ENCODE results near the gene PRR3. TPM values are rescaled to one million over a fixed set of nuclear protein-coding genes. Genes with fewer than 3 reads are reported as not detected.
A peak's percentile ranks its signal among the peaks of the same experiment; 100 is the strongest.
"Not testable (repeated sequence)": the region's sequence is repeated elsewhere in the genome, so short reads cannot be mapped to it uniquely, and the experiment has no call there.

The PRR3 gene
- total RNA-seq, 1 donor from 2014 or later: 41.4 TPM

DNA sequence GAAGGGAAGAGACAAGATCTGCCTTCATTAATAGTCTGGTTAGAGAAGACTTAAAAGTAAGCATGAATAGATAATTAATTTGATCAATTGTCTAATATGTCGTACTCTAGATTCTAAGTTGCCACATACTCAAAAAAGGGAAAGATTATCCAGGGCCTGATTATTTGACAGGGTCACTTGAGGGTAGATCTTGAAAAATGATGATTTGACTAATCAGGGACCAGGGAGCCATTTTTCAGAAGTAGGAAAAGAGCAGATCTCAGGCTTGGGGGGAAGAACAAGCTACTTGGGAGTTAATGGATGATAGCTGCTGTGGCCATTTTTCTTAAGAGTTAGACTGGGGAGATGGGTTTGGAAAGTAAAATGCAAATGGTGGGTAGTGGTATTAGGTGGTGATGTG is 35.2 kb downstream of the PRR3 start:
- peaks cover 22% of the 10 kb centered on the region for H3K36me3 Mint-ChIP-seq (ENCODE audit: low read depth)
- H3K4me1 Mint-ChIP-seq: peaks cover 3% of the 10 kb centered on the region
- H3K27ac Mint-ChIP-seq (ENCODE audit: unreplicated experiment): no peak overlapping the region
- no peaks in the 10 kb centered on the region for H3K9me3 Mint-ChIP-seq
- TF ChIP-seq, protein P1, sequence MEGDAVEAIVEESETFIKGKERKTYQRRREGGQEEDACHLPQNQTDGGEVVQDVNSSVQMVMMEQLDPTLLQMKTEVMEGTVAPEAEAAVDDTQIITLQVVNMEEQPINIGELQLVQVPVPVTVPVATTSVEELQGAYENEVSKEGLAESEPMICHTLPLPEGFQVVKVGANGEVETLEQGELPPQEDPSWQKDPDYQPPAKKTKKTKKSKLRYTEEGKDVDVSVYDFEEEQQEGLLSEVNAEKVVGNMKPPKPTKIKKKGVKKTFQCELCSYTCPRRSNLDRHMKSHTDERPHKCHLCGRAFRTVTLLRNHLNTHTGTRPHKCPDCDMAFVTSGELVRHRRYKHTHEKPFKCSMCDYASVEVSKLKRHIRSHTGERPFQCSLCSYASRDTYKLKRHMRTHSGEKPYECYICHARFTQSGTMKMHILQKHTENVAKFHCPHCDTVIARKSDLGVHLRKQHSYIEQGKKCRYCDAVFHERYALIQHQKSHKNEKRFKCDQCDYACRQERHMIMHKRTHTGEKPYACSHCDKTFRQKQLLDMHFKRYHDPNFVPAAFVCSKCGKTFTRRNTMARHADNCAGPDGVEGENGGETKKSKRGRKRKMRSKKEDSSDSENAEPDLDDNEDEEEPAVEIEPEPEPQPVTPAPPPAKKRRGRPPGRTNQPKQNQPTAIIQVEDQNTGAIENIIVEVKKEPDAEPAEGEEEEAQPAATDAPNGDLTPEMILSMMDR (conservative IDR thresholded peaks at IDR 0.05): no peak
- peaks cover 2% of the 10 kb centered on the region for H3K27me3 Mint-ChIP-seq (ENCODE audit: low read depth)
- no peak for DNase-seq (ENCODE audit: low read depth, low spot score)
- H3K4me3 Mint-ChIP-seq: no peak overlapping the region

DNA sequence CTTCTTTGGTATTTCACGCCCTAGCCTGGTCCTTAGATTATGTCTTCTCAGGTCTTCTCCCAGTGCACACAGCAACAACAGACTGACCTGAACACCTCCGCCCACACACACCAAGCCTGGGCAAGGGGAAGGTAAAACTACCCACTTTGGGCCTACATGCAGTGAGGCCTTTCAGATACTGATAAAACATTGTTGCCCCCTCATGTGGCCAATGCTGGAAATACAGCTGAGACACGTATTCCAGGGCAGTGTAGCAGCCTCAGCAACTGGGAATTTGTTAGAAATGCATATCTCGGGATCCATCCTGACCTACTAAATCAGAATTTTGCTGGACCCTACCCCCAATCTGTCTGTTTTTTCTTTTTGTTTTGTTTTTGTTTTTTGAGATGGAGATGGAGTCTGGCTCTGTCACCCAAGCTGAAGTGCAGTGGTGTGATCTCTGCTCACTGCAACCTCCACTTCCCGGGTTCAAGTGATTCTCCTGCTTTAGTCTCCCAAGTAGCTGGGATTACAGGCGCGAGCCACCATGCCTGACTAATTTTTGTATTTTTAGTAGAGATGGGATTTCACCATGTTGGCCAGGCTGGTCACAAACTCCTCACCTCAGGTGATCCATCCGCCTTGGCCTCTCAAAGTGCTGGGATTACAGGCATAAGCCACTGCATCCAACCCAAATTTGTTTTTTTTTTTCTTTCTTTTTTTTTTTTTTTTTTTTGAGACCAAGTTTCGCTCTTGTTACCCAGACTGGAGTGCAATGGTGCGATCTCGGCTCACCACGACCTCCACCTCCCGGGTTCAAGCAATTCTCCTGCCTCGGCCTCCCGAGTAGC is 40.4 kb downstream of the PRR3 start:
- H3K9me3 Mint-ChIP-seq; H3K27ac Mint-ChIP-seq (ENCODE audit: unreplicated experiment); H3K27me3 Mint-ChIP-seq (ENCODE audit: low read depth); H3K4me1 Mint-ChIP-seq: not testable (repeated sequence)
- Mint-ChIP-seq H3K36me3 (ENCODE audit: low read depth) (peaks cover 15% of the 10 kb centered on the region), H3K4me3 (peak overlapping the region; percentile 61)
- DNase-seq (ENCODE audit: low read depth, low spot score): peak; percentile 91
- TF ChIP-seq, protein P1 (conservative IDR thresholded peaks at IDR 0.05): peak; percentile 80

DNA sequence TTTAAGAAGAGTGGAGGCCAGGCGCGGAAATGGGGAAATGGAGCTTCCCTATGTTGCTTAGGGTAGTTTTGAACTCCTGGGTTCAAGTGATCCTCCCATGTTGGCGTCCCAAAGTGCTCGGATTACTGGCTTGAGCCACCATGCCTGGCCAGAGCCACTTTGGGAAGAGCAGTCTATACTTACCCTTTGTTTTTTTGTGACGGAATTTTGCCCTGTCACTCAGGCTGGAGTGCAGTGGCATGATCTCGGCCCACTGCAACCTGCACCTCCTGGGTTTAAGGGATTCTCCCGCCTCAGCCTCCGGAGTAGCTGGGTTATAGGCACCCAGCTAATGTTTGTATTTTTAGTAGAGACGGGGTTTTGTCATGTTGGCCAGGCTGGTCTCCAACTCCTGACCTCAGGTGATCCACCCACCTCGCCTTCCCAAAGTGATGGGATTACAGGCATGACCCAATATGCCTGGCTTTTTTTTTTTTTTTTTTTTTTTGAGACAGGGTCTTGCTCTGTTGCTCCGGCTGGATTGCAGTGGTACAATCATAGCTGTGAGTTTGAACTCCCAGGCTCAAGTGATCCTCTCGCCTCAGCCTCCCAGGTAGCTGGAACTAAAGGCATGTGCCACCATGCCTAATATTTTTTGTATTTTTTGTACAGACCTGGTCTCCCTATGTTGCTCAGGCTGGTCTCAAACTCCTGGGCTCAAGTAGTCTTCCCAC is 42.0 kb downstream of the PRR3 start:
- no peak overlapping the region for H3K4me3 Mint-ChIP-seq
- no peak for DNase-seq (ENCODE audit: low read depth, low spot score)
- peaks cover 5% of the 10 kb centered on the region for H3K27me3 Mint-ChIP-seq (ENCODE audit: low read depth)
- H3K4me1 Mint-ChIP-seq: peaks cover 5% of the 10 kb centered on the region
- no peaks in the 10 kb centered on the region for H3K9me3 Mint-ChIP-seq
- no peak overlapping the region for H3K27ac Mint-ChIP-seq (ENCODE audit: unreplicated experiment)
- H3K36me3 Mint-ChIP-seq (ENCODE audit: low read depth): peaks cover 29% of the 10 kb centered on the region
- TF ChIP-seq, protein P1 (conservative IDR thresholded peaks at IDR 0.05): no peak

DNA sequence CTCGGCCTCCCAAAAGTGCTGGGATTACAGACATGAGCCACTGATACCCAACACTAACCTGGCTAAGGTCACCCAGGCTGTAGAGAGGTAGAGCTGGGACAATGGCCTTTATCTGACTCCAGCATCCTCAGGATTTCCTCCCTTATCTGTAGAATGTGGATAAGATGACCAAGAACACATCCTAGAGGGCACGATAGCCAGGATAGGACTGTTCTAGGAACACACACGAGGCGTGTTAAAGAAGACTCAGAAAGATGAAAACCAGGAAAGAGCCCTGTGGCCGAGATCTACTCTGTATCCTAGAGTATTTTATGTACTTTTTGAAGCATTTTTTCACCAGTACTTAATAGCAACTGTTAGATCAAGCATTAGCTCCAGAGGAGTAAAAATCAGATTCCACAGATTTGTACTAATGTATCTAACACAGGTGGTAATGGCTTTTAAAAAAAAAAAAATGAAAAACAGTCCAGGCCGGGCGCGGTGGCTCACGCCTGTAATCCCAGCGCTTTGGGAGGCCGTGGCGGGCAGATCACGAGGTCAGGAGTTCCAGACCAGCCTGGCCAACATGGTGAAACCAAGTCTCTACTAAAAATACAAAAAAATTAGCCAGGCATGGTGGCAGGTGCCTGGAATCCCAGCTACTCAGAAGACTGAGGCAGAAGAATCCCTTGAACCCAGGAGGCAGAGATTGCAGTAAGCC is 42.7 kb downstream of the PRR3 start:
- no peak for DNase-seq (ENCODE audit: low read depth, low spot score)
- TF ChIP-seq, protein P1 (conservative IDR thresholded peaks at IDR 0.05): no peak
- Mint-ChIP-seq H3K9me3 (no peaks in the 10 kb centered on the region), H3K4me1 (peaks cover 5% of the 10 kb centered on the region), H3K27me3 (ENCODE audit: low read depth) (peaks cover 5% of the 10 kb centered on the region), H3K36me3 (ENCODE audit: low read depth) (peaks cover 33% of the 10 kb centered on the region), H3K27ac (ENCODE audit: unreplicated experiment) (no peak overlapping the region), H3K4me3 (no peak overlapping the region)

DNA sequence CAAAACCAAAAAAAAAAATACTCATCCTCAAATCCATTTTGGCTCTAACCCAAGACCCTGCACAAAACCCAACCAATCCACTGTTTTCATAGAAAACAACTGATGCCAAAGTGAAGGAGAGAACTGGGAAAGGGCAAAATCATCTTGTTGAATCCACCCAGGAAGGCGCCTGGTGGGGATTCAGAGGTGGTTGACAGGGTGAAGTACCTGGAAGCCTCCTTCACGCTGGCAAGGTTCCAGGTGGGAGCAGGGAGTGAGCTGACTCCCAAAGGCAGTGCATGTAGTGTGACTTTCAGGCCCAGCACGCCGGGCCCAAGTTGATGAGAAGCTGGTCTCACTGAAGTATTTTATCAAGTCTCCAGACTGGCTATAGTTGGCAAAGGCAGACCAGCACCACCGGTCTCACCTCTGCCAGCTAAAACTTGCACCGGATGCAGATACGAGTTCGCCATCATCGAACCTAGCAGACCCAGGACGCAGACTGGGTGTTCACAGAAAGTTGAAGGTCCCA is 43.4 kb downstream of the PRR3 start:
- Mint-ChIP-seq H3K4me1 (peaks cover 5% of the 10 kb centered on the region), H3K36me3 (ENCODE audit: low read depth) (peaks cover 33% of the 10 kb centered on the region), H3K27ac (ENCODE audit: unreplicated experiment) (no peak overlapping the region), H3K4me3 (no peak overlapping the region), H3K27me3 (ENCODE audit: low read depth) (peaks cover 5% of the 10 kb centered on the region), H3K9me3 (no peaks in the 10 kb centered on the region)
- DNase-seq (ENCODE audit: low read depth, low spot score): no peak
- TF ChIP-seq, protein P1 (conservative IDR thresholded peaks at IDR 0.05): no peak

All from neural crest cell (in vitro differentiated cells).